GM06990 (cell line): Measurements from ENCODE around the gene SEC14L6.

Source experiments
- DNase-seq: peaks from one replicate; pipeline ENCODE4 v3.0.0-alpha.2; 2011; ENCODE audit not compliant: insufficient read length; ENCODE audit errors: extremely low read depth
- H3K27me3 ChIP-seq: replicated peaks from 2 replicates; pipeline ENCODE4 v1.6.0; 2011; ENCODE audit warnings: low read length; ENCODE audit not compliant: control insufficient read depth, insufficient read depth
- H3K36me3 ChIP-seq: 2 replicates; pipeline ENCODE4 v1.5.1; 2011; ENCODE audit warnings: low read length; ENCODE audit not compliant: control insufficient read depth, insufficient read depth
- H3K4me3 ChIP-seq: replicated peaks from 2 replicates; pipeline ENCODE4 v1.5.1; 2011; ENCODE audit warnings: low read depth, mild to moderate bottlenecking, control low read depth, low read length
- CTCF ChIP-seq: IDR thresholded peaks from 2 replicates; pipeline ENCODE4 v1.5.1; 2011; ENCODE audit warnings: low read length, control low read depth, mild to moderate bottlenecking, inconsistent platforms; ENCODE audit not compliant: insufficient read depth, poor library complexity, severe bottlenecking

SEC14L6 gene

GRCh38 chr22:30516273-30516672 lies 30.3 kb downstream of the SEC14L6 start:
- no peak for TF ChIP-seq CTCF
- H3K36me3 ChIP-seq = no peaks in the 10 kb centered on the region

GRCh38 chr22:30514252-30514651 lies 32.3 kb downstream of the SEC14L6 start:
- no peaks in the 10 kb centered on the region; the same call in 1 of the 2 replicates for H3K27me3 ChIP-seq
- no peaks in the 10 kb centered on the region for H3K36me3 ChIP-seq
- TF ChIP-seq CTCF = no peak
- no peak overlapping the region for H3K4me3 ChIP-seq
- no peak for DNase-seq

More at GRCh38 chr22:30516273-30516672, 30.3 kb downstream of the SEC14L6 start:
- DNase-seq = no peak
- H3K4me3 ChIP-seq = no peak overlapping the region
- H3K27me3 ChIP-seq = no peaks in the 10 kb centered on the region; the same call in 1 of the 2 replicates

GRCh38 chr22:30513462-30513861 lies 33.1 kb downstream of the SEC14L6 start:
- no peak overlapping the region for H3K4me3 ChIP-seq
- TF ChIP-seq CTCF = no peak

GRCh38 chr22:30511911-30512310 lies 34.6 kb downstream of the SEC14L6 start:
- no peak overlapping the region for H3K4me3 ChIP-seq
- no peak for TF ChIP-seq CTCF
- DNase-seq = no peak
- H3K27me3 ChIP-seq = no peaks in the 10 kb centered on the region; the same call in 1 of the 2 replicates
- H3K36me3 ChIP-seq = no peaks in the 10 kb centered on the region

More at GRCh38 chr22:30513462-30513861, 33.1 kb downstream of the SEC14L6 start:
- no peaks in the 10 kb centered on the region for H3K36me3 ChIP-seq
- no peaks in the 10 kb centered on the region; the same call in 1 of the 2 replicates for H3K27me3 ChIP-seq
- DNase-seq = no peak

GRCh38 chr22:30511109-30511508 lies 35.4 kb downstream of the SEC14L6 start:
- Histone ChIP-seq H3K4me3 (no peak overlapping the region), H3K27me3 (no peaks in the 10 kb centered on the region; the same call in 1 of the 2 replicates), H3K36me3 (no peaks in the 10 kb centered on the region)
- TF ChIP-seq CTCF = no peak
- DNase-seq = no peak

- no peak for TF ChIP-seq CTCF
Observed at GRCh38 chr22:30508216-30508615, 38.3 kb downstream of the SEC14L6 start.

More at GRCh38 chr22:30508216-30508615, 38.3 kb downstream of the SEC14L6 start:
- H3K4me3 ChIP-seq = no peak overlapping the region
- no peaks in the 10 kb centered on the region for H3K27me3 ChIP-seq
- no peaks in the 10 kb centered on the region for H3K36me3 ChIP-seq
- DNase-seq = no peak
